GM19099 (cell line): ENCODE measurements around the gene EPB41L4B.

Experiments used
- POLR2A ChIP-seq: IDR thresholded peaks from 3 replicates; pipeline ENCODE4 v1.6.1; 2011; ENCODE audit warnings: low read depth; ENCODE audit not compliant: insufficient read length; ENCODE audit errors: extremely low read depth

EPB41L4B gene

DNA sequence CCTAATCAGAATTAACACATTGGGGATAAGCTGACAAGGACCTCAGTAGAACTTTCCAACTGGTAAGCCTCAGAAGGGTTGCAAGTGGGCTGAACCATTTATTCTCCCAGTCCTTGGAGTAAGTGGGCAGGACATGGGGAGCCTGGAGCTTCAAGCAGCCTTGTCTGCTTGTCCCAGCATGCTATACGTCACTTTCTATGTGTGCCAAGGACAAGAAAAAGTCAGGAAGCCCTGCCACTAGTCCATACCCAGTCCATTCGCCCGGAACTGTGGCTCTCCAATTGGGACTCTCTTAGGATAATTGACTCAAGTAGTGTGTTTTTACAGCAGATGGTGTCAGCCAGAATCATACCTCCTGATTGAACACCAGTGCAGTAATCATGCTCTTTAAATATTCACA is 91.2 kb downstream of the EPB41L4B start:
- no peak for TF ChIP-seq POLR2A

DNA sequence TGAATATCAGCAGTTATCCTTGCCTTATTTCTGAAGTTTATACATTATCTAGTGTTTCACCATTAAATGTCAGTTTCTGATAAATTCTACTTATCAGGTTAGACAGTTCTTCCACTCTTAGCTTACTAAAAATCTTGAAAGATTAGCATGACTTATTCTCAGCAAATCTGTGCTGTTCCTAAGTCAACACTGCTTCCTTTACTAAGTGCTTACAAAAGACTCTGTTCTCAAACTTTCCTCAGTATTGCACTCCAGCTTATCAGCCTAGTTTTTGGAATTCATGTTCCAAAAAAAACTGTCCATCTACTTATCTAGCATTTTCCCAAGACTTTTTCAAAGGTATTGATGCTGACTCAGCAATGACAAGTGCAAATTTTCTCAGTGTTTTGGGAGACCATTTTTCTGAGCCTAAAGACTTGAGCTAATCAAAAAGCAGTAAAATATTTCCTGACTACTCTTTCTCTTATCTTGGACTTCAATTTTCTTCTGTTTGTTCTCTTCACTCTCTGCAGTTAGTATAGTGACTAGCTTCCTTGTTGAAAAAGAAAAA is 92.7 kb downstream of the EPB41L4B start:
- no peak for TF ChIP-seq POLR2A

DNA sequence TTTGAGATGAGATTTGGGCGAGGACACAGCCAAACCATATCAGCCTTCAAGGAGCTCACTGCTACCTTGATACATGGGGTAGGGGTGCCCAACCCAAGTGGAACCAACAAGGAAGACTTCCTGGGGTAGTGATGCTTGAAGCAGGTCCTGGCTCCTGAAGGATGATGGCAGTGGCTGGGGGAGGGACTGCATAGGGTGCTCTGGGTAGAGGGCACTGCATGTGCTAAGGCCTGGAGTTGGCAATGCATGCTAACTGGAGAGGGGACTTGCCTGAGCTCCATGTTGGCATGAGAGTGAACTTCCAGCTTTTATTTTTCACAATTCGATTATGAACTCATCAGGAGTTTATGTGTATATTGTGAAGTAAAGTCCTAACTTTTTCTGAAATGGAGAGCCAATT is 95.2 kb downstream of the EPB41L4B start:
- no peak for TF ChIP-seq POLR2A

DNA sequence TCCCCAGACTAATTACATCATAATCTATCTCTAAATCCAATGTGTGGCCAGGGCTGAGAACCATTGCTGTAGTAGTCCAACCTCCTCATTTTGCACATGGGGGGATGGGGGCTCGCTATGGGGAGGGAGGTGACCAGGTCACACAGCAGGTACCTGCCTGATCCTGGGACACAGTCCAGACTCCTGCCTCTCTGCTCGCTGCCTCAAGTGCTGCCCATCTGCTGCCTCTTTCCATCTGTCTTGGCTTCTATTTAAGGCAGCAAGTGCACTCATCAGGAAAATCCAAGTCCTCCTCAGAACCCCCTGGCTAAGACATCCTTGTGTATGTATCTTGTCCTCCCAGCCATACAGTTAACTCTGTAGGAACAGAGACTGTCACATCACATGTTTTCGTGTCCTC is 96.1 kb downstream of the EPB41L4B start:
- no peak for TF ChIP-seq POLR2A

DNA sequence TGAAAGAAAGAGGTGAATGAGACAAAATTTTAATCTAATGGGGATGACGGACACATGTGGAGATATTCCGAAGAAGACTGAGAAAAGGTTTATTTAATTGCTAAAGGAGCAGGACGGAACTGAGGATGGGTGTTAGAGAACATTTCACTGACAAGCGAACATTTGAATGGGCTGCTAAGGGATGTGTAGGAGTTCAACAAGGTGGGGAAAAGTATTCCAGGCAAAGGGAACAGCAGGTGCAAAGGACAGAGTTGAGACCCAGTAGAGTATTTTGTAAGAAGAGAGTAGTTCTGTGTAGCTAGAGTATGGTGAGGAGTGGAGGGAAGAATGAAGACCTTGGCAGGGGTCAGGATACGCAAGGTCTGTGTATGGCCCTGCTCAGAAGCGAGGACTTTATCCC is 106.4 kb downstream of the EPB41L4B start:
- no peak for TF ChIP-seq POLR2A

DNA sequence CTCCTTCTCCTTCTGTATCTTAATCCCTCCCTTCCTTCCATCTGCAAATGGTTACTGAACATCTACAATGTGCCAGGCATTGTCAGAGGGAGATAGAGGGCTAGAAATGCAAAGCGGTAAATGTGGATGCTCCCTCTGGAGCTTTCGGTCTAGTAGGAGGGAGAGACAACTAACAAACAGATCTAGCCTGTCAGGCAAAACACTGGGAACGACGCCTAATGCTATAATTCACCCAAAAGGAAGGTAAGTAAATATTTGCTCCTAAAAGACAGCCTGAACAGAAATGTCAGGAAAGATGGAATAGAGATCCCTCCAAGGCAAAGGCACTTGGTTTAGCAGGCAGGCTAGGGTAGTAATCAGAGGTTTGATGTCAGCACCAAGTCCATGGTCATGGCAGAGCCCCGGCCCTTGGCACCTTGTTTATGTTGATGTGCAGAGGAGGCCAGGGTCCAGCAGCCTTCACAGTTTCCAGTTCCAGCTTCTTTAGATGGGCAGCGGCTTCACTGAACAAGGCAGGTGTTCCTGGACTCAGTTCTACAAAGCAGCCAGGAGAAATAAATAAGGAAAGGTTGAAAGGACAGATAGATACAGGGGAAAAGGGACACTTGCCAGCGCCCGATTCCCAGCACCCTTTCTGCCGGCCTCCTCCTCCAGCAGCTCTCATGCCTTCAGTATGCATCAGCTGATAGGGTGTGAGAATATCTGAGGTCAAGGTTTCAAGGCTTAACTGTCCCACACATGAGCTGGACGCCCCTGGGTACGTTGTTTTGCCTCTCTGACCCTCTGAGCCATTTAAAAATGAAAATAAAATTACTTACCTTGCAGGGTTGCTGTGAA is 107.4 kb downstream of the EPB41L4B start:
- no peak for TF ChIP-seq POLR2A

DNA sequence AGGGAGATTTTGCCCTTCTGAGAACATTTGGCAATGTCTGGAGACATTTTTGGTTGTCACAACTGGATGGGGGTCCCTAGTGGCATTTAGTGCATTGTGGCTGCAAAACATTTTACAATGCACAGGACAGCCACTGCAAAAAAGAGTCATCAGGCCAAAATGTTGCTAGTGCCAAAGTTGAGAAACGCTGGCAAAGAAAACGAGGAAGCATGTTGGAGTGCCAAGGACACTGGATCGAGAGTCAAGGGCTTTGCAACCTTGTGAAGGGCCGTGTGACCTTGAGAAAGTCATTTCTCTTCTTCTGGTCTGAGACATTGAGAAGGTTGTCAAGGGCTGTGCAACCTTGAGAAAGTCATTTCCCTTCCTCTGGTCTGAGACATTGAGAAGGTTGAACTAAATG is 108.1 kb downstream of the EPB41L4B start:
- no peak for TF ChIP-seq POLR2A

DNA sequence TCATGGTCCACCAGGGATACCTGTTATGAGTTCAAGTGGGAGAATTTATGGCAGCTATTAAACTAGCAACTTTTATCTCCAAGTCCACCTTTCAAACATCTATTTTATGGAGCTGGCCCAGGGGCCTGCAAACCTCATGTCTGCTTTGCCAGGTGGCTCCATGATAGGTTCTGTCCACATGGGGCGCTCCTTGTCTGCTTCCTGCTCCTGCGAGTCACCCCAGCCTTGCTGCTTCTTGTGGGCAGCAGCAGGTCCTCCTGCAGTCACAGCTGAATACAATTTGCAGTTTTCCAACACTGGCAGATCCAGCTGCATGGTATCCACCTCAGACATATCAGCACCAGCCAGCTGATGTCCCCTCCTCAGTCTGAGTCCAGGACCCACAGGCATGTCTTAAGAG is 114.2 kb downstream of the EPB41L4B start:
- no peak for TF ChIP-seq POLR2A

DNA sequence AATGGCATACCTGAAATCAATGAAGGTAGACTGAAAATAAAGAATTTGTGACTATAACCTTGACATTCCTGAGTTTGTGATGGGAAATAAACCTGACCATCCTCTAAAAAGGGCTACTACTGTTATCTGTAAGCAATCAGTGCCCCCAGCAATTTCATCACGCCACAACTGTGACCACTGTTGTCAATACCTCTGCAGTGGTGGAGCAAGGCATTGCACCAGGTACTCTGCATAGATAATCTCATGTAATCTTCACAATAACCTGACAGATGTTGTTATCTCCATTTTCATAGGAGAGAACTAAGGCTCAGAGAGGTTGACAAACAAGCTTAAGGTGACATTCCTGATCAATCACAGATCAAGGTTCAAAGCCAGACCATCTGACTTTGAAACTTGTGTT is 115.3 kb downstream of the EPB41L4B start:
- no peak for TF ChIP-seq POLR2A

DNA sequence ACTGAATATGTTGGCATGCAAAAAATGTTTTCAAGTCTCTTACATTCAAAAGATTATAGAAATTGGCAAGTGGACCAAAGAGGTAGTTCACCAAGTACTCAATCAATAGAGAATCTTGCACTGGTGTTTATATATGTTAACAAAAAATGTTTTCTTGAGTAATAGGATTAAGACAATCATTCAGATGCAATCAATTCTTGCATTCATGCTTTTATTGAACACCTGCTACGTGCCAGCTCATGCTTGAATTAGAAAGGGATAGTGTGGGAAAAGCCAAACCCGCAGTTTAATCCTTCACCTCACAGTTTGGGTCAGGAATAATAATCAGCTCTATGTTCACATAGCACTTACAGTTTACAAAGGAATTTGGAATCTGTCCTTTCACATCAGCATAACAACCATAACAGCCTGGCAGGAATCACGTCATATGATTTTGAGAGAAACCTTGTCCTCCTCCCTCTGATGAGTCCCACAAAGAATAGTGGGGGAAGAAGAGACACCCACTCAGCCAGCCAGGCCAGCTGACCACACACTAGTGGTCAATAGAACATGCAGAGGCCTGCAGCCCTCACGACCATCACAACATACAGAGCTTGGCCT is 117.0 kb downstream of the EPB41L4B start:
- TF ChIP-seq POLR2A = no peak

DNA sequence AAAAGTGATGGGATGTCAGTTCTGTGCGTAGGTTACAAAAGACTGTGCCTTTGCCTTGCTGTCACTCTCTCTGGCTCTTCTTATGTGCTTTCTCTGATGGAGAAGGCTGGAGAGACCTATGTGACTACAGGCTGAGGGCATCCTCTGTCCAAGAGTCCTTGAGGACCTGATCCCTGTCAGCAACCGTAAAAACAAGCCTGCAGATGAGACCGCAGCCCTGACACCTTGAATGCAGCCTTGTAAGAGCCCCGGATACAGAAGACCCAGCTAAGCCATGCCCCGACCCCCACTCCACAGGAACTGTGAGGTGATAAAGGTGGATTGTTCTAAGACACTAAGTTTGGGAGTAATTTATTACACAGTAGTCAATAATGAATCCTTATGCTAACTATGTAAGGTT is 121.2 kb downstream of the EPB41L4B start:
- no peak for TF ChIP-seq POLR2A

DNA sequence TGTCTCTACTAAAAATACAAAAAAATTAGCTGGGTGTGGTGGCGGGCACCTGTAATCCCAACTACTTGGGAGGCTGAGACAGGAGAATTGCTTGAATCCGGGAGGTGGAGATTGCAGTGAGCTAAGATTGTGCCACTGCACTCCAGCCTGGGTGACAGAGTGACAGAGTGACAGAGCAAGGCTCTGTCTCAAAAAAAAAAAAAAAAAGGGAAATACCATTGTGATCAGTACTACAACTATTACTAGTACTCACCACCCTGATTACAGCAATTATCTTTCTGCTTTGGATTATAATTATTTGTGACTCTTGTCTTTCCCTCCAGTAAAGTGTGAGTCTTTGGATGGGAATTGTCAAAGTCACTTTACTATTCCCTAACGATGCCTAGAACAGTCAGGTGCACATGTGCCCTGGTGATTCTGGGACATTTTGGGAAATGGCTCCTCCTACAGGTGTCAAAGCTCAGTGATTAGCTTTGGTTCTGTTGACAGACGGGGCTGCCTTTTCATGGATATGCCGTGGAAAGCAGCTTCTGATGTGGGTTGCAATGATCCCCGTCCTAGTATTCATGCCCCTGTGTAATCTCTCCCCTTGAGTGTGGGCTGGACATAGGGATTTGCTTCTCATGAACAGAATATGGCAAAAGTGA is 122.0 kb downstream of the EPB41L4B start:
- TF ChIP-seq POLR2A = no peak

DNA sequence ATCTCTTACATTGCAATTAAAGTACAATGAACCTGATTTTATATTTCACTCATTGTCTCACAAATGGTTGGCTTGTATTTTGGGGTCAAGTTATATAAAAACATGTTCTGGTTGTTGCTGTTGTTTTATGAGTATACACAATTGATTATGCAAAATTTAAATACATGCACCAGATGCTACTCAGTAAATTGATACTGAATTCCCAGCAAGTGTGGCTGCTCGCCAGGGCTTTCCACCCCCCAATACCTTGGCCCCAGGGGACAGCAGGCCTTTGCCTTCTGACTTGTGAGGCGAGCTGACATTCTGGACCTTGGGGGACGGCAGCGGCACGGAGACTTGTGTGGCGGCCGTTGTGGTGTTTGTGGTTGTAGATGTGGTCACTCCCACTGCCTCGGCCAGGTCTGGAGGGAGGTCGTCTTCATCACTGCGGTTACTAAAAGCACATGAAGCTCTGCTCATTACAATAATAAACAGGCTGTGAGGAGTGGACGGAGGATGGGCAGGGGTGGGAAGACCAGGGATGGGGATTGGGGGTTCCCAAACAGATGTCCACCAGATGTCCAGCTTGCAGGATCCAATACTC is 126.8 kb downstream of the EPB41L4B start:
- TF ChIP-seq POLR2A = no peak

DNA sequence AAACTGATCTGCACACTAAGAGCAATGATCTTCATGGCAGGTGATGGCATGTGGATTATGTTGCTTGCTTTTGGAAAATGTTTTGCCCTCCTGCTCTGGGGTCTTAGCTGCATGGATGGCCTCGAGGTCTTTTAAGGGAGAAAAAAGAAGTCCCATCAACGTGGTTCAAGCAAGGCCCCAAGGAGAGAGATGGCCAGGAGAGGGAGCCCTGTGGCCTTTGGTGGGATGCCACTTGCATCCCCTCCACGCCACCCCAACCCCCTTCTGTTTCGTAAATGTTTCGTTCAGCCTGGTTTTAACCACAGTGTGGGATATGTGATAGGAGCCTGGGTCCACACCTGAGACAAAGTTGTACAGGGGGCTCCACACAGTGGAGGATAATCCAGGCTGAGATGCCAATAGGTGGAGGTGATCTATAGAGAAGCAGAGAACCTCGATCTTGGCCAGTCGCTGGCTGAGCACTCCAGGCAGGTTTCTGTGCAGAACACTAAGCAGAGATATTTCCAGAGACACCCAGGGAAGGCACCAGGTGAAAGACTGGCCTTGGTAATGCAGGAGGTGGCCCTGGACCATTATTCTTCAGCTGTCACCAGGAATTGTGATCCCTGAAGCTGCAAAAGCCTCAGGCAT is 128.0 kb downstream of the EPB41L4B start:
- no peak for TF ChIP-seq POLR2A

DNA sequence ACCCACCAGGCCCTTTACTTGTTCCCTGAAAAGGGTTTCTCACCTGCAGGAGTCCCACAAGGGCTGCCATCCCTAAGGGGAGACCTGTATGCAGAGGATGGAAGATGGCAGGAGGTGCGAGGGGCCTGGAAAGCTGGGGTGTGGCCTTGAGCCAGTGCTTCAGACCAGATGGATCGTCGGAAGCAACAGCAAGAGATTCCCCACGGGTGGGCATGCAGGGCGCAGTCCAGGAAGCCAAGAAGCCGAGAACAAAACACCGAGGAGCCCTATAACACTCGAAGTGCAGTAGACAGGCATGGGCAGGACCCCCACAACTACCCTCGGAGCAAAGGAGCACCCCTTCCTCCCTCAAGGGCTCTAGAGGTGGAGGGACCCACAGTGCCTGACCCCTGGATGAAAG is 129.1 kb downstream of the EPB41L4B start:
- TF ChIP-seq POLR2A = no peak

DNA sequence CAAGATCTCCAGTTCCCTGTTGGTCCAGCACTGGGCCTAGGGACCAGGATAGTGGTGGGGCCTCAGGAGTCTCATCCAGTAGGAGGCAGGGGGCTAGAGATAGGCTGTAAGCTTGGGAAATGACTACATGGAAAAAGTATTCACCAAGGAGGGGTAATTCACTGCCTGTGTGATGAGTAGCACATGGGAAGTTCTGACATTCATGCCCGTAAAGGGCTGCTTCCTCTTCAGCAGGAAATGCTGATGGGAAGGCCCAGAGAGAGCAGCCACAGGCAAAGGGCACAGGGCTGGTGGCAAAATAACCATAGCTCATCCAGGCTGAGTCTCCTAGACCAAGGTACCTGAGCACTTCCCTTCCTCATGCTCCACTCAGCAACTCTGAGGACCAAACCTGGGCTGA is 130.7 kb downstream of the EPB41L4B start:
- no peak for TF ChIP-seq POLR2A
